ENCODE data around the gene NUTF2.
A peak's percentile ranks its signal among the peaks of the same experiment; 100 is the strongest.

NUTF2 gene

GRCh38 chr16:67858500-67858899 is 11.8 kb downstream of the NUTF2 start (continued):
- no peak for TF ChIP-seq PRDM4 (tag by site-specific recombination; IDR thresholded peaks at IDR 0.05)

- POLR2A ChIA-PET, result interaction anchor here (0.5 kb wide), 1 partner anchor 13 kb away, joined by 3 read pairs; no protein-coding TSS in a partner anchor
- peak; percentile 45 for TF ChIP-seq ZNF629 (tag by site-specific recombination; IDR thresholded peaks at IDR 0.05)
- no peak for TF ChIP-seq ZNF146 (tag by site-specific recombination; IDR thresholded peaks at IDR 0.05)
- no peak for TF ChIP-seq ZNF639 (tag by site-specific recombination; IDR thresholded peaks at IDR 0.05)
- TF ChIP-seq ZNF221 (tag by site-specific recombination; IDR thresholded peaks at IDR 0.05; ENCODE audit: borderline replicate concordance), result no peak
- 0 out of 2 replicates have a peak, but pooled peaks have one; percentile 31 for TF ChIP-seq KLF1 (tag by site-specific recombination; IDR thresholded peaks at IDR 0.05)
- no peak for TF ChIP-seq ZNF404 (tag by site-specific recombination; IDR thresholded peaks at IDR 0.05)
- TF ChIP-seq ZNF791 (tag by site-specific recombination; IDR thresholded peaks at IDR 0.05), result no peak
- TF ChIP-seq ZNF658 (tag by site-specific recombination; IDR thresholded peaks at IDR 0.05), result no peak
- TF ChIP-seq ZNF664 (tag by site-specific recombination; IDR thresholded peaks at IDR 0.05), result peak; percentile 84
- TF ChIP-seq ZSCAN5A (tag by site-specific recombination; IDR thresholded peaks at IDR 0.05), result no peak
- TF ChIP-seq GLIS2 (tag by site-specific recombination; IDR thresholded peaks at IDR 0.05), result no peak
- TF ChIP-seq ZNF837 (tag by site-specific recombination; IDR thresholded peaks at IDR 0.05), result no peak
- TF ChIP-seq ZNF600 (tag by site-specific recombination; IDR thresholded peaks at IDR 0.05), result peak; percentile 73; the same call in 1 of the 2 replicates
- TF ChIP-seq ZNF350 (tag by site-specific recombination; IDR thresholded peaks at IDR 0.05), result no peak
- TF ChIP-seq ZNF223 (tag by site-specific recombination; IDR thresholded peaks at IDR 0.05), result no peak
- CTCF ChIA-PET, result interaction anchor here (0.7 to 2.7 kb wide), 6 partner anchors 9 to 188 kb away, joined by 3 to 13 read pairs (median 3); partner anchors contain the start of gene NRN1L
- no peaks in the 10 kb centered on the region for H3K9me3 ChIP-seq (ENCODE audit: control insufficient read depth, insufficient read depth, low read depth, low read length)
- no peak overlapping the region for H3K27ac ChIP-seq (ENCODE audit: extremely low read depth, low read depth, low read length)
- no peak overlapping the region for H3K4me3 ChIP-seq (ENCODE audit: low read depth, low read length)
- peaks cover 10% of the 10 kb centered on the region for H3K4me1 ChIP-seq (ENCODE audit: control insufficient read depth, insufficient read depth, low read length)
- peaks cover 5 to 66% of the 10 kb centered on the region in 2 experiments; a peak in 2 of 3 replicates for H3K36me3 ChIP-seq (ENCODE audit: control insufficient read depth in 2 of 2, insufficient read depth in 1 of 2, low read length in 2 of 2)
Observed at GRCh38 chr16:67860589-67861398, 14.1 kb downstream of the NUTF2 start.

- no peak overlapping the region for H3K27ac ChIP-seq (ENCODE audit: extremely low read depth, low read depth, low read length)
- no peak for TF ChIP-seq ZNF292 (tag by site-specific recombination; IDR thresholded peaks at IDR 0.05; ENCODE audit: borderline replicate concordance, low read depth)
- peak; percentile 94 for TF ChIP-seq SCRT2 (tag by site-specific recombination; IDR thresholded peaks at IDR 0.05)
- TF ChIP-seq ZBTB48 (tag by site-specific recombination; IDR thresholded peaks at IDR 0.05), result no peak
- TF ChIP-seq SCRT1 (tag by site-specific recombination; IDR thresholded peaks at IDR 0.05; ENCODE audit: borderline replicate concordance), result peak; percentile 74; the same call in 1 of the 2 replicates
- no peak for TF ChIP-seq ZNF449 (tag by site-specific recombination; IDR thresholded peaks at IDR 0.05)
- no peak for TF ChIP-seq HOXC10 (CRISPR knock-in tag; IDR thresholded peaks at IDR 0.05)
- no peak for TF ChIP-seq ZNF132 (tag by site-specific recombination; IDR thresholded peaks at IDR 0.05; ENCODE audit: borderline replicate concordance)
- peaks cover 9% of the 10 kb centered on the region for H3K4me1 ChIP-seq (ENCODE audit: control insufficient read depth, insufficient read depth, low read length)
- no peak overlapping the region for H3K4me3 ChIP-seq (ENCODE audit: low read depth, low read length)
- CTCF ChIA-PET, result interaction anchor here (1.0 to 2.7 kb wide), 4 partner anchors 22 to 189 kb away, joined by 3 to 13 read pairs (median 6); no protein-coding TSS in a partner anchor
- POLR2A ChIA-PET, result interaction anchor here (1.0 to 1.2 kb wide), 3 partner anchors 10 to 15 kb away, joined by 3 to 6 read pairs (median 3); partner anchors contain the start of gene NUTF2
- H3K9me3 ChIP-seq (ENCODE audit: control insufficient read depth, insufficient read depth, low read depth, low read length), result no peaks in the 10 kb centered on the region
- peaks cover 15 to 75% of the 10 kb centered on the region in 2 experiments; a peak in 2 of 3 replicates for H3K36me3 ChIP-seq (ENCODE audit: control insufficient read depth in 2 of 2, insufficient read depth in 1 of 2, low read length in 2 of 2)
Observed at GRCh38 chr16:67861877-67862276, 15.1 kb downstream of the NUTF2 start.
